Right ventricle myocardium superior (tissue), 1 donor: ENCODE measurements around the gene TNPO2. TPM values are rescaled to one million over a fixed set of nuclear protein-coding genes. Genes with fewer than 3 reads are reported as not detected.
"Not testable (repeated sequence)": the region's sequence is repeated elsewhere in the genome, so short reads cannot be mapped to it uniquely, and the experiment has no call there.

Experiments used
- ATAC-seq: fragments of 200-7000 bp; cut with Tn5 transposase; one replicate; pipeline ENCODE4 v1.9.1; 2020; ENCODE audit warnings: mild to moderate bottlenecking; ENCODE audit not compliant: poor library complexity
- DNase-seq: peaks from one replicate; pipeline ENCODE4 v3.0.0-alpha.2; 2020
- intact Hi-C: fragments of 100-400 bp; cut with DNase I; formaldehyde crosslinking; loops from one replicate; pipeline ENCODE4 v1.11.2; 2022
- total RNA-seq: library from RNA; stranded (reverse); fragmentation: NEBNext Ultra II Directional; extraction: Animal tissue kit (Norgen Biotek cat#: 25700); gene quantifications from one replicate; pipeline ENCODE4 v1.2.1, GENCODE V29; 2021
- donor health status: DM: no; HTN: yes; CAD: no; lungs with severe emphysema.

Gene TNPO2
- total RNA-seq, 1 donor from 2014 or later, result 30.9 TPM

DNA sequence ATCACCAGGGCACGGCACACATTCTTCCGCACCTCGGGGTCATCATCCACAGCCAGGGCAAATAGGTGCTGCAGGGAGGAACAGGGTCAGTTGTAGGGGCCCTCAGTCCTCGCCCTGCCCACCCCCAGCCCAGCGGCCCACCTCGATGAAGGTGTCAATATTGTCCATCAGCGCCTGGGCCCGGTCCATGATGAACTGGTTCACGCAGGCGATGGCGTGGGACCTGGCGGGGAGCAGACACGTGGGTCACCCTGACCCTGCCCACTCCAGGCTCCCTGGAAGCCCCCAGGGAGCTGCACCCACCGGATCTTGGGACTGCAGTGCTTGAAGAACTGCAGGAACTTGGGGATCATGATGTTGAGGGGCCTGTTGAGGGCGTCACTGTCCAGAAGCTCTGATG is 8.6 kb downstream of the TNPO2 start:
- DNase-seq (no peak), ATAC-seq (no peak)
- intact Hi-C loops, result no loop called here

GRCh38 chr19:12713304-12713703 is 10.4 kb downstream of the TNPO2 start:
- not testable (repeated sequence) for DNase-seq, ATAC-seq
- intact Hi-C loops, result loop anchor here (5.0 kb wide), 1 partner anchor 44 kb away; no protein-coding TSS in a partner anchor

GRCh38 chr19:12712077-12712476 is 11.7 kb downstream of the TNPO2 start:
- intact Hi-C loops, result loop anchor here (5.0 kb wide), 1 partner anchor 45 kb away; no protein-coding TSS in a partner anchor
- ATAC-seq, DNase-seq: not testable (repeated sequence)

GRCh38 chr19:12711187-12711586 is 12.5 kb downstream of the TNPO2 start:
- intact Hi-C loops, result loop anchor here (5.0 kb wide), 1 partner anchor 46 kb away; no protein-coding TSS in a partner anchor
- no peak for ATAC-seq
- DNase-seq, result no peak

GRCh38 chr19:12708641-12709040 is 15.1 kb downstream of the TNPO2 start:
- DNase-seq (no peak), ATAC-seq (no peak)
- intact Hi-C loops, result no loop called here

DNA sequence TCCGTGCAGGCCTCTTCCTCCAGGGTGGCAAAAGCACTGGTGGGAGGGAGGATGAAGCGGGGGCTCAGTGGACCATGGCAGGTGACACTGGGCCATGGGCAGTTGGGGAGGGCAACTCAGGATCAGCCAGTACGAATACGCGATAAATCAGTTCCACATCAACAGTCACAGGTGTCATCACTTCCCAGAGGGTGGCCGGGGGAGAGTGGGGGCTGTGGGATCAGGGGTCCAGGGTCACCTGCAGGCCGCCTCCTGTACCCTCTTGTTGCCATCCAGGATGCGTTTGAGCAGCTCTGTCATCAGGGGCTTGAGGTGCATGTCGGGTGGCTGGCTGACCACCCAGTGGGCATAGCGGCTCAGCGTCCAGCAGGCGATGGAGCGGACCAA is 17.4 kb downstream of the TNPO2 start:
- intact Hi-C loops, result no loop called here
- ATAC-seq (no peak), DNase-seq (no peak)

DNA sequence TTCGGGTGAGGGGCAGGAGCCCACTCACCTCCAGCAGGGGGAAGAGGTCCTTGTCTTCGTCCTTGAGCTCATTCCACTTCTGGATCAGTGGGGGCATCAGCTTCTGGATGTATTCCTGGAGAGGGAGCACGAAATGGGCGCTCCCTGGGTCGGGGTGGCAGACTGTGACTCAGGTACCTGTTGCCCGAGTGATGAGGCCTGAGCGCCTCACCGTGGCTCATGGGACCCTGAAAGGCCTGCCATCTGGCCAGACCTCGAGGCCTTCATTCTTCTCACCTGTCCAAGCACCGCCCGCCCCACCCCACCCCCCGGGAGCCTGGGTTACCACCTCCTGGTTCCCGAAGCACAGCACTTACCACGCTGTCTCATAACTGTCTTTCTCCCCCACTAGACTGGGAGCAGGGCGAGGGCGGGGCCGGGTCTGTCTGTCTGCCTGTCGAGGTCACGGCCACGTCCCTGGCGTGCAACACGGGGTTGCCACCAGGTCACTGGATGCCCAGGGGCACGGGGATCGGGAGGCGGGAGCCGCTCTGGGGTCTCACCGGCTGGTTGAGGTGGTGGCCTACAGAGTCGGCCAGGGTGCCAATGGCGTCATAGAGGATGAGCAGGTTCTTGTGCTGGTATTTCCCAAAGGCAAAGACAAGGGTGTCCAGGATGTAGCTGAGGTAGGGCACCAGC is 17.9 kb downstream of the TNPO2 start:
- ATAC-seq, result no peak
- intact Hi-C loops, result no loop called here
- no peak for DNase-seq

DNA sequence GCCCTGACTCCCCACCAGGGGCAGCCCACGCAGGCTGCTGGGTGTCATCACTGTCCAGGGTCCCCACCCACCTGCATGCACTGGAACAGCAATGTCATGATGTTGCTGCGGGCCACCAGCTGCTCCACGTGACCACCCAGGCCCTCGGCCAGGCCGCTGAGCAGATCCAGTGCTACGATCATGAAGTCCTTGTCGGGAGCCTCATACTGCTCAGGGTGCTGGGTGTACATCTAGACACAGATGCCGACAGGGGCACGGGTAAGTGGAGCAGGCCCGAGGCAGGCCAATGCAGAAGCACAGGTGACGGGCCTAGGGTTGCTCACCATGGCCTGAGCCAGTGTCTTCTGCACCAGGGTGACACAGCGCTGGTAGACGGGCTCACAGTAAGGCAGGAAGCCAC is 18.6 kb downstream of the TNPO2 start:
- ATAC-seq, result no peak
- intact Hi-C loops, result no loop called here
- DNase-seq, result no peak

GRCh38 chr19:12703046-12703445 is 20.7 kb downstream of the TNPO2 start:
- ATAC-seq (no peak), DNase-seq (no peak)
- intact Hi-C loops, result no loop called here

- intact Hi-C loops, result no loop called here
- DNase-seq (no peak), ATAC-seq (no peak)
These were observed 22.0 kb downstream of the TNPO2 start for GRCh38 chr19:12701596-12702282.

DNA sequence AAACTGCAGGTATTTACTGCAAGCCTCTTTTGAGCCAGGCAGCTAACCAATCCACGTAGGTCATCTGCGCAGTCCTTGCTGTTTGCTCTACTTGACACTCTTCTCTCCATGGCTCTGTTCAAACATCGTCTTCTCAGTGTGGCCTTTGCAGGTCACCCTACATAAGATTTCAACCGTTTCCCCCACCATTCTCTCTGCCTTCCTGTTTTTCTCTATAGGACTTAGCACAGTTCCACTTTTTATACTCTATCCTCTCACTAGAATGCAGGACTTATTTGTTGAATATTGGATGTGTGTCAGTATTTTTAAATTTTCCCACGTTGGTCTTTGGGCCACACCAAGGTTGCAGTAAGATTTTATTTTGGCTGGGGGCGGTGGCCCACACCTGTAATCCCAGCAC is 25.6 kb downstream of the TNPO2 start:
- DNase-seq (no peak), ATAC-seq (no peak)
- intact Hi-C loops, result no loop called here

GRCh38 chr19:12697425-12697824 is 26.3 kb downstream of the TNPO2 start:
- ATAC-seq, DNase-seq, intact Hi-C loops: not testable (repeated sequence)

GRCh38 chr19:12696366-12697335 is 27.1 kb downstream of the TNPO2 start, which contains the start of gene FBXW9:
TSS of gene FBXW9 (minus strand) at chr19:12696631. CDS start at chr19:12696581, 50 bp downstream.
- DNase-seq (peak; percentile 99), ATAC-seq (peak; percentile 96)
- intact Hi-C loops, result no loop called here

DNA sequence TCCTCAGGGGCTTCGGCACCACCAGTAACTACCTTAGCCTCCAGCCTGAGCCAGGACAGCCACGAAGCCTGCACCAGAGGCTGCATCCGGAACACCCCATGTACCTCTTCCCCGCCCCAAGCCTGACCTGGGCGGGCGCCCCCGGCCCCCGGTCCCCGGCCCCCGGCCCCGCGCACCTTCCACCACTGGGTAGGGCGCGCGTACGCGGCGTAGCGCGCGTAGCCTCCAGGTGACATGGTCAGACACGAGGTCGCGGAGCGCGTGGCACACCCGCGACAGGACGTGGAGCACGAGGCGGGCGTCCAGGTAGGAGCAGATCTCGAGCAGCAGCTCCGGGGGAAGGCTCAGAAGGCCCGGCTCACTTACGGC is 27.8 kb downstream of the TNPO2 start:
- intact Hi-C loops, result no loop called here
- peak; percentile 18 for ATAC-seq
- DNase-seq, result no peak

GRCh38 chr19:12695514-12695913 is 28.2 kb downstream of the TNPO2 start:
- intact Hi-C loops, result no loop called here
- DNase-seq, result no peak
- no peak for ATAC-seq

- ATAC-seq, result no peak
These were observed 28.6 kb downstream of the TNPO2 start for GRCh38 chr19:12695096-12695495.

GRCh38 chr19:12694641-12695040 is 29.1 kb downstream of the TNPO2 start:
- intact Hi-C loops, result no loop called here
- ATAC-seq (no peak), DNase-seq (no peak)

More at GRCh38 chr19:12695096-12695495, 28.6 kb downstream of the TNPO2 start:
- no peak for DNase-seq
- intact Hi-C loops, result no loop called here

- ATAC-seq (no peak), DNase-seq (no peak)
- intact Hi-C loops, result no loop called here
These were observed 30.8 kb downstream of the TNPO2 start for GRCh38 chr19:12692960-12693359.

- DNase-seq (no peak), ATAC-seq (no peak)
- intact Hi-C loops, result no loop called here
These were observed 34.0 kb downstream of the TNPO2 start for GRCh38 chr19:12689581-12690216.
